HepG2 (cell line): ENCODE results near the gene TLR6. TPM values are rescaled to one million over a fixed set of nuclear protein-coding genes. Genes with fewer than 3 reads are reported as not detected.
A peak's percentile ranks its signal among the peaks of the same experiment; 100 is the strongest.

Source experiments
- CENPX ChIP-seq: sonication (generic); formaldehyde crosslinking; IDR thresholded peaks from 2 replicates; pipeline ENCODE4 v1.9.0; 2021; ENCODE audit warnings: mild to moderate bottlenecking, missing genetic modification reagents, moderate library complexity
- ETV5 ChIP-seq: IDR thresholded peaks from 2 replicates; pipeline ENCODE4 v1.6.1; 2018; ENCODE audit warnings: missing biosample characterization, missing genetic modification reagents, inconsistent platforms, borderline replicate concordance
- HMG20A ChIP-seq: IDR thresholded peaks from 2 replicates; pipeline ENCODE4 v1.6.1; 2016; ENCODE audit warnings: borderline replicate concordance
- KAT2B ChIP-seq: fragments of 150-350 bp; IDR thresholded peaks from 2 replicates; pipeline ENCODE4 v1.6.1; 2014; ENCODE audit warnings: low read depth, low read length, borderline replicate concordance
- MIXL1 ChIP-seq: IDR thresholded peaks from 2 replicates; pipeline ENCODE4 v1.6.1; 2016
- SRY ChIP-seq: sonication (generic); formaldehyde crosslinking; IDR thresholded peaks from 2 replicates; pipeline ENCODE4 v1.8.0; 2022; ENCODE audit warnings: mild to moderate bottlenecking, missing genetic modification reagents
- TFDP1 ChIP-seq: IDR thresholded peaks from 2 replicates; pipeline ENCODE4 v1.6.1; 2016; ENCODE audit warnings: missing compliant biosample characterization, missing genetic modification reagents, borderline replicate concordance
- YY1 ChIP-seq: IDR thresholded peaks from 2 replicates; pipeline ENCODE4 v1.6.1; 2011; ENCODE audit warnings: low read length, low read depth, moderate library complexity, mild to moderate bottlenecking; ENCODE audit not compliant: insufficient read depth, insufficient replicate concordance
- ZNF18 ChIP-seq: sonication (generic); formaldehyde crosslinking; IDR thresholded peaks from 2 replicates; pipeline ENCODE4 v1.8.0; 2022; ENCODE audit warnings: mild to moderate bottlenecking, missing genetic modification reagents; ENCODE audit not compliant: insufficient replicate concordance
- ZNF441 ChIP-seq: sonication (generic); formaldehyde crosslinking; IDR thresholded peaks from 2 replicates; pipeline ENCODE4 v1.7.0; 2021; ENCODE audit warnings: missing genetic modification reagents, borderline replicate concordance
- ZNF549 ChIP-seq: sonication (generic); formaldehyde crosslinking; IDR thresholded peaks from 2 replicates; pipeline ENCODE4 v1.5.0; 2020; ENCODE audit warnings: missing genetic modification reagents
- ZNF713 ChIP-seq: sonication (generic); formaldehyde crosslinking; IDR thresholded peaks from 2 replicates; pipeline ENCODE4 v1.4.0; 2020; ENCODE audit warnings: mild to moderate bottlenecking, missing genetic modification reagents
- ZNF879 ChIP-seq: sonication (generic); formaldehyde crosslinking; IDR thresholded peaks from 2 replicates; pipeline ENCODE4 v1.8.1; 2023; ENCODE audit warnings: missing genetic modification reagents
- ZNF891 ChIP-seq: sonication (generic); formaldehyde crosslinking; IDR thresholded peaks from 2 replicates; pipeline ENCODE4 v1.5.0; 2020; ENCODE audit warnings: mild to moderate bottlenecking, missing genetic modification reagents
- polyA plus RNA-seq, 8 experiments: library from polyadenylated mRNA; depleted of rRNA in 3 of 8; stranded (reverse) in 7 of 8; unstranded in 1 of 8; fragments of >200 nt; fragmentation: Illumina TruSeq in 4 of 8; extraction: Trizol in 4 of 8; gene quantifications; 2 replicates each; pipeline versions ENCODE4 v1.2.1 to v1.2.3, GENCODE V29; 2011 to 2016; ENCODE audit warnings: low read depth in 4 of 8, missing spikeins in 1 of 8, mixed read lengths in 1 of 8; ENCODE audit not compliant: insufficient read depth in 1 of 8
- total RNA-seq, 5 experiments: library from RNA; depleted of rRNA; stranded (reverse); fragments of >200 nt; fragmentation: Illumina TruSeq; extraction: Trizol; gene quantifications; 2 replicates each; pipeline ENCODE4 v1.2.3, GENCODE V29; 2016; ENCODE audit warnings: low read depth in 1 of 5
- TF ChIP-seq, protein P1 (sequence below): sonication (generic); formaldehyde crosslinking; IDR thresholded peaks from 2 replicates; pipeline ENCODE4 v1.5.0; 2020; ENCODE audit warnings: mild to moderate bottlenecking, missing genetic modification reagents, borderline replicate concordance
- TF ChIP-seq, protein P2 (sequence below): sonication (generic); formaldehyde crosslinking; IDR thresholded peaks from 2 replicates; pipeline ENCODE4 v1.4.0; 2020; ENCODE audit warnings: missing genetic modification reagents, borderline replicate concordance
- TF ChIP-seq, protein P3 (sequence below): sonication (generic); formaldehyde crosslinking; IDR thresholded peaks from 2 replicates; pipeline ENCODE4 v1.4.0; 2020; ENCODE audit warnings: mild to moderate bottlenecking, missing genetic modification reagents

Gene TLR6
- total and polyA plus RNA-seq, 2 of the 13 experiments (the other 11 are each of a cell fraction or from before 2014, with no cell fraction given) = 0.33 to 0.71 TPM

GRCh38 chr4:38867478-38868058 is 11.0 kb upstream of the TLR6 start, which contains the start of gene FAM114A1 (continued):
- TF ChIP-seq, protein P1, sequence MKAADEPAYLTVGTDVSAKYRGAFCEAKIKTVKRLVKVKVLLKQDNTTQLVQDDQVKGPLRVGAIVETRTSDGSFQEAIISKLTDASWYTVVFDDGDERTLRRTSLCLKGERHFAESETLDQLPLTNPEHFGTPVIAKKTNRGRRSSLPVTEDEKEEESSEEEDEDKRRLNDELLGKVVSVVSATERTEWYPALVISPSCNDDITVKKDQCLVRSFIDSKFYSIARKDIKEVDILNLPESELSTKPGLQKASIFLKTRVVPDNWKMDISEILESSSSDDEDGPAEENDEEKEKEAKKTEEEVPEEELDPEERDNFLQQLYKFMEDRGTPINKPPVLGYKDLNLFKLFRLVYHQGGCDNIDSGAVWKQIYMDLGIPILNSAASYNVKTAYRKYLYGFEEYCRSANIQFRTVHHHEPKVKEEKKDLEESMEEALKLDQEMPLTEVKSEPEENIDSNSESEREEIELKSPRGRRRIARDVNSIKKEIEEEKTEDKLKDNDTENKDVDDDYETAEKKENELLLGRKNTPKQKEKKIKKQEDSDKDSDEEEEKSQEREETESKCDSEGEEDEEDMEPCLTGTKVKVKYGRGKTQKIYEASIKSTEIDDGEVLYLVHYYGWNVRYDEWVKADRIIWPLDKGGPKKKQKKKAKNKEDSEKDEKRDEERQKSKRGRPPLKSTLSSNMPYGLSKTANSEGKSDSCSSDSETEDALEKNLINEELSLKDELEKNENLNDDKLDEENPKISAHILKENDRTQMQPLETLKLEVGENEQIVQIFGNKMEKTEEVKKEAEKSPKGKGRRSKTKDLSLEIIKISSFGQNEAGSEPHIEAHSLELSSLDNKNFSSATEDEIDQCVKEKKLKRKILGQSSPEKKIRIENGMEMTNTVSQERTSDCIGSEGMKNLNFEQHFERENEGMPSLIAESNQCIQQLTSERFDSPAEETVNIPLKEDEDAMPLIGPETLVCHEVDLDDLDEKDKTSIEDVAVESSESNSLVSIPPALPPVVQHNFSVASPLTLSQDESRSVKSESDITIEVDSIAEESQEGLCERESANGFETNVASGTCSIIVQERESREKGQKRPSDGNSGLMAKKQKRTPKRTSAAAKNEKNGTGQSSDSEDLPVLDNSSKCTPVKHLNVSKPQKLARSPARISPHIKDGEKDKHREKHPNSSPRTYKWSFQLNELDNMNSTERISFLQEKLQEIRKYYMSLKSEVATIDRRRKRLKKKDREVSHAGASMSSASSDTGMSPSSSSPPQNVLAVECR (CRISPR knock-in tag) = no peak; the same call in 1 of the 2 replicates
- TF ChIP-seq, protein P2, sequence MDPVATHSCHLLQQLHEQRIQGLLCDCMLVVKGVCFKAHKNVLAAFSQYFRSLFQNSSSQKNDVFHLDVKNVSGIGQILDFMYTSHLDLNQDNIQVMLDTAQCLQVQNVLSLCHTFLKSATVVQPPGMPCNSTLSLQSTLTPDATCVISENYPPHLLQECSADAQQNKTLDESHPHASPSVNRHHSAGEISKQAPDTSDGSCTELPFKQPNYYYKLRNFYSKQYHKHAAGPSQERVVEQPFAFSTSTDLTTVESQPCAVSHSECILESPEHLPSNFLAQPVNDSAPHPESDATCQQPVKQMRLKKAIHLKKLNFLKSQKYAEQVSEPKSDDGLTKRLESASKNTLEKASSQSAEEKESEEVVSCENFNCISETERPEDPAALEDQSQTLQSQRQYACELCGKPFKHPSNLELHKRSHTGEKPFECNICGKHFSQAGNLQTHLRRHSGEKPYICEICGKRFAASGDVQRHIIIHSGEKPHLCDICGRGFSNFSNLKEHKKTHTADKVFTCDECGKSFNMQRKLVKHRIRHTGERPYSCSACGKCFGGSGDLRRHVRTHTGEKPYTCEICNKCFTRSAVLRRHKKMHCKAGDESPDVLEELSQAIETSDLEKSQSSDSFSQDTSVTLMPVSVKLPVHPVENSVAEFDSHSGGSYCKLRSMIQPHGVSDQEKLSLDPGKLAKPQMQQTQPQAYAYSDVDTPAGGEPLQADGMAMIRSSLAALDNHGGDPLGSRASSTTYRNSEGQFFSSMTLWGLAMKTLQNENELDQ = no peak
- TF ChIP-seq ZNF879 (CRISPR knock-in tag) (no peak), ZNF891 (CRISPR knock-in tag) (no peak), ZNF713 (CRISPR knock-in tag) (no peak), ETV5 (CRISPR knock-in tag) (0 out of 2 replicates have a peak, but pooled peaks have one; percentile 4), YY1 (peak; percentile 42), ZNF441 (CRISPR knock-in tag) (no peak), ZNF549 (CRISPR knock-in tag) (no peak), TFDP1 (CRISPR knock-in tag) (peak; percentile 40; the same call in 1 of the 2 replicates), SRY (CRISPR knock-in tag) (0 out of 2 replicates have a peak, but pooled peaks have one; percentile 37), HMG20A (CRISPR knock-in tag) (no peak), KAT2B (no peak), CENPX (CRISPR knock-in tag) (no peak), ZNF18 (CRISPR knock-in tag) (no peak), MIXL1 (CRISPR knock-in tag) (0 out of 2 replicates have a peak, but pooled peaks have one; percentile 26)
- TF ChIP-seq, protein P3, sequence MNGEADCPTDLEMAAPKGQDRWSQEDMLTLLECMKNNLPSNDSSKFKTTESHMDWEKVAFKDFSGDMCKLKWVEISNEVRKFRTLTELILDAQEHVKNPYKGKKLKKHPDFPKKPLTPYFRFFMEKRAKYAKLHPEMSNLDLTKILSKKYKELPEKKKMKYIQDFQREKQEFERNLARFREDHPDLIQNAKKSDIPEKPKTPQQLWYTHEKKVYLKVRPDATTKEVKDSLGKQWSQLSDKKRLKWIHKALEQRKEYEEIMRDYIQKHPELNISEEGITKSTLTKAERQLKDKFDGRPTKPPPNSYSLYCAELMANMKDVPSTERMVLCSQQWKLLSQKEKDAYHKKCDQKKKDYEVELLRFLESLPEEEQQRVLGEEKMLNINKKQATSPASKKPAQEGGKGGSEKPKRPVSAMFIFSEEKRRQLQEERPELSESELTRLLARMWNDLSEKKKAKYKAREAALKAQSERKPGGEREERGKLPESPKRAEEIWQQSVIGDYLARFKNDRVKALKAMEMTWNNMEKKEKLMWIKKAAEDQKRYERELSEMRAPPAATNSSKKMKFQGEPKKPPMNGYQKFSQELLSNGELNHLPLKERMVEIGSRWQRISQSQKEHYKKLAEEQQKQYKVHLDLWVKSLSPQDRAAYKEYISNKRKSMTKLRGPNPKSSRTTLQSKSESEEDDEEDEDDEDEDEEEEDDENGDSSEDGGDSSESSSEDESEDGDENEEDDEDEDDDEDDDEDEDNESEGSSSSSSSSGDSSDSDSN (CRISPR knock-in tag) = peak; percentile 35; the same call in 1 of the 2 replicates
